Upper lobe of right lung (tissue), 1 donor: ENCODE data around the gene MAP3K6. TPM values are rescaled to one million over a fixed set of nuclear protein-coding genes. Genes with fewer than 3 reads are reported as not detected.

ENCODE experiments used
- ATAC-seq: fragments of 200-7000 bp; cut with Tn5 transposase; one replicate; pipeline ENCODE4 v1.9.1; 2020; ENCODE audit warnings: mild to moderate bottlenecking, moderate library complexity
- DNase-seq: peaks from one replicate; pipeline ENCODE4 v3.0.0-alpha.2; 2020
- H3K27ac ChIP-seq: fragments of 200-600 bp; one replicate; pipeline ENCODE4 v1.8.0; 2022
- H3K27me3 ChIP-seq: fragments of 200-600 bp; one replicate; pipeline ENCODE4 v1.8.0; 2022; ENCODE audit warnings: mild to moderate bottlenecking
- H3K36me3 ChIP-seq: fragments of 200-600 bp; one replicate; pipeline ENCODE4 v1.8.0; 2022
- H3K4me1 ChIP-seq: fragments of 200-600 bp; one replicate; pipeline ENCODE4 v1.8.0; 2022
- H3K4me3 ChIP-seq: fragments of 200-600 bp; one replicate; pipeline ENCODE4 v1.8.0; 2022; ENCODE audit warnings: mild to moderate bottlenecking
- H3K9me3 ChIP-seq: fragments of 200-600 bp; one replicate; pipeline ENCODE4 v1.8.0; 2022
- intact Hi-C: fragments of 100-400 bp; cut with DNase I; formaldehyde crosslinking; loops from one replicate; pipeline ENCODE4 v1.11.0; 2022
- total RNA-seq: library from RNA; stranded (reverse); fragmentation: NEBNext Ultra II Directional; extraction: Animal tissue kit (Norgen Biotek cat#: 25700); gene quantifications from one replicate; pipeline ENCODE4 v1.2.1, GENCODE V29; 2021
- TF ChIP-seq, protein P1 (sequence below): fragments of 200-600 bp; IDR thresholded peaks from one replicate; pipeline ENCODE4 v1.8.0; 2022; ENCODE audit warnings: antibody characterized with exemption
- donor health status: DM: no; HTN: yes; CAD: no; lungs with severe emphysema.

MAP3K6 gene
- total RNA-seq, 1 donor from 2014 or later = 144 TPM

DNA sequence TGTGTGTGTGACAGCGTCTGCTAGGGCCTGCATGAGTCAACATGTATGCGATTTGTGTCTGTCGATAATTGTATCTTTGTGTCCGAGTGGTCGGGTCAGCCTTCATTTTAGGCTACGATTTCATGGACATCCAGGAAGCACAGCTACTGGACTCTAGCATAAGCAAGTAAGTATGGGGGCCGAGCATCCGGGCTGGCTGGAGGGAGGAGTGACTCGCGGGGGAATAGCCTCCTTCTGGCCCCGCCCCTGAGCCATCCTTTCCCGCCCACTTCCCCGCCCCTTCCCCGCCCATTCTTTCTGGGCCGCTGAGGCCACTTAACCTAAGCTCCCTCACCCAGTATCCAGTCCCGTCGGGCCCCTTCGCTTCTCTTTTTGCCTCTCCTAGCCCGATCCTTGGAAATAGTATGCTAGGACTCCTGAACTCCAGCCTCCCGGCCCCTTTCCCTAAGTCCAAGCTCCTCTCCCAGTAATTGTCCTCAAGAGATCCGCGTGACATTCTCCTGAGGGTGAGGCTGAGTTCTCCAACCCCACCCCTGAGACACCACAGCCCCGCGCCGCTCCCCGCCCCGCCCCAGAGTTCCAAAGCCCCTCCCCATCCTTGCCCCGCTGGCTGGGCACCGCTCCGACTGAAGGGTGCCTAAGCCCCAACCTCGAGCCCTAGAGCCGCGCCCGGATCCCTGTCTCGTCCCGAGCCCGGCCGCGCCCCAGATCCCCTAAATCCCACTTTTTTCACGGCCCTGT, 1.2 kb downstream of the MAP3K6 start:
- TF ChIP-seq, protein P1, sequence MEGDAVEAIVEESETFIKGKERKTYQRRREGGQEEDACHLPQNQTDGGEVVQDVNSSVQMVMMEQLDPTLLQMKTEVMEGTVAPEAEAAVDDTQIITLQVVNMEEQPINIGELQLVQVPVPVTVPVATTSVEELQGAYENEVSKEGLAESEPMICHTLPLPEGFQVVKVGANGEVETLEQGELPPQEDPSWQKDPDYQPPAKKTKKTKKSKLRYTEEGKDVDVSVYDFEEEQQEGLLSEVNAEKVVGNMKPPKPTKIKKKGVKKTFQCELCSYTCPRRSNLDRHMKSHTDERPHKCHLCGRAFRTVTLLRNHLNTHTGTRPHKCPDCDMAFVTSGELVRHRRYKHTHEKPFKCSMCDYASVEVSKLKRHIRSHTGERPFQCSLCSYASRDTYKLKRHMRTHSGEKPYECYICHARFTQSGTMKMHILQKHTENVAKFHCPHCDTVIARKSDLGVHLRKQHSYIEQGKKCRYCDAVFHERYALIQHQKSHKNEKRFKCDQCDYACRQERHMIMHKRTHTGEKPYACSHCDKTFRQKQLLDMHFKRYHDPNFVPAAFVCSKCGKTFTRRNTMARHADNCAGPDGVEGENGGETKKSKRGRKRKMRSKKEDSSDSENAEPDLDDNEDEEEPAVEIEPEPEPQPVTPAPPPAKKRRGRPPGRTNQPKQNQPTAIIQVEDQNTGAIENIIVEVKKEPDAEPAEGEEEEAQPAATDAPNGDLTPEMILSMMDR = no peak
- H3K9me3 ChIP-seq = no peaks in the 10 kb centered on the region
- peaks cover 42% of the 10 kb centered on the region for H3K36me3 ChIP-seq
- peak overlapping the region; percentile 75 for H3K4me3 ChIP-seq
- DNase-seq (peak; percentile 94), ATAC-seq (peak; percentile 79)
- H3K27me3 ChIP-seq = no peaks in the 10 kb centered on the region
- peaks cover 40% of the 10 kb centered on the region for H3K4me1 ChIP-seq
- peak overlapping the region; percentile 96 for H3K27ac ChIP-seq
- intact Hi-C loops = no loop called here

DNA sequence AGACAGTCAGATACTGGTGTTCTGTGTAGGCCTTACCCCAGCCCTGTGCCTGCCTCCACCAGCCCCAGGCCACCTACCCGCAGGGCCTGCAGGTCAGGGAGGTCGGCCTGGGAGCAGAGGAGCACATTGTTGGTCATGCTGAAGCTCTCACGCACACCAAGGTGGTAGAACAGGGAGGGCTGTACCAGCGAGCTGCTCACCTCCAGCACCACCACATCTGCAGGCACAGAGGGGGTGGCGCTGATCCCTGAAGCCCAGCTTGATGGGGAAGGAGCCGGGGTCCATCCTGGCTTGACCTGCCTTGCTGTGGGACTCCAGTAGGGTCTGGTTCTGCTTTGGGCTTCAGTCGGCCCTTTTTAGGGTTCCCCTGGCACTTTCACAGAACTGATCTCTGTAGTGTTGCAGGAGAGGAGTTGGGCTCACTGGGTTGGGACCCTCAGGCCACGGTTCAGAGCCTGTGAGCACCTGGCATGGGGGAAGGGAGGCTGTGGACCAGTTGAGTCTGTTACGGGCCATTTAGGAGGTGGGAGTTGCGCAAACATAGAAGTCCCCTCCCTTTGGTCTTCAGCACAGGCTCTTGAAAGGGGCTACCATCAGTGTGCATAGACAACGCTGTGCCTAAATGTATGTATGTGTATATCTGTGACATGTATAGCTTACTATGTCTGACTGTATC, 1.9 kb downstream of the MAP3K6 start:
- Histone ChIP-seq H3K9me3 (no peaks in the 10 kb centered on the region), H3K27me3 (no peaks in the 10 kb centered on the region), H3K27ac (peak overlapping the region; percentile 96), H3K4me3 (peak overlapping the region; percentile 75), H3K36me3 (peaks cover 49% of the 10 kb centered on the region), H3K4me1 (peaks cover 40% of the 10 kb centered on the region)
- TF ChIP-seq, protein P1 = no peak
- intact Hi-C loops = no loop called here
- ATAC-seq (no peak), DNase-seq (peak; percentile 58)

DNA sequence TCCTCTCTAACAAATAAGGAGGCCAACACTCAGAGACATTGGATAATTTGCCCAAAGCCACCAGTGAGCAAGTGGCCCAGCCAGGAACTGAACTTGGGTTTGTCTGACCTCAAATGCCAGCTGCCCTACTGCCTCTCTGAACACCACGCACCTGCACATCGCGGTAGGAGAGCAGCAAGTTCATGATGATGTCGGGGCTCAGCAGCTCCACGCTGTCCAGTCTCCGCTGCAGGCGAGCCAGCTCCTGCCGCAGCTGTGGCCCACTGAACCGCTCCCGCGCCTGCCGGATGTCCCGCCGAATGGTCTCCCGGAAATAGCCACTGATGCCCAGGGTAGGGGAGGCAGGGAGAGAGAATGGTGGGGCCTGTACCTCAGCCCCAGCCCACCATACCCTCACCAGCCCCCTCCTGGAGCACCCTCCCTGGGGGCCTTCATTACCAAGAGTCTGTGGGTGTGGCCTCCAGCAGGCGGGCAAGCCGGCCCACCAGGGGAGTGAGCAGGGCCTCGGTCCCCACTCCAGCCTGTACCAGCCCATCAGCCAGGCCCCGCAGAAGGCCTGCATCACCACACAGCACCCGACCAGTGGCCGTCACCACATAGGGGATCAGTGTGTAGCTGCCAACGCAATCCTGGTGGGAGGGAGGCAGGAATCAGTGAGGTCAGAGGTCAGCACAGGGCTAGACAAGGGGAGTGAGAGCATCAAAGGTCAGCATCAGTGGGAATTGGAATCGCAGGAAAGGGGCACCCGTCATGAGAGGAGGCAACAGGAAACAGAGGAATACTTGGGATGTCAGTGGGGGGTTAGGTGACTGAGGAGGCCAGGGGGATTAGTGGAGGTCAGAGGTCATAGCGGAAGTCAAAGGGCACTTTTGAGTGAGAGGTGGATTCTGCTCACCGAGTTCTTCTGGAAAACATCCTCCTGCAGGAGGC, 2.7 kb downstream of the MAP3K6 start:
- DNase-seq (peak; percentile 61), ATAC-seq (no peak)
- intact Hi-C loops = no loop called here
- Histone ChIP-seq H3K9me3 (no peaks in the 10 kb centered on the region), H3K4me3 (peak overlapping the region; percentile 75), H3K27ac (peak overlapping the region; percentile 96), H3K36me3 (peaks cover 57% of the 10 kb centered on the region), H3K27me3 (no peaks in the 10 kb centered on the region), H3K4me1 (peaks cover 34% of the 10 kb centered on the region)
- TF ChIP-seq, protein P1 = no peak

DNA sequence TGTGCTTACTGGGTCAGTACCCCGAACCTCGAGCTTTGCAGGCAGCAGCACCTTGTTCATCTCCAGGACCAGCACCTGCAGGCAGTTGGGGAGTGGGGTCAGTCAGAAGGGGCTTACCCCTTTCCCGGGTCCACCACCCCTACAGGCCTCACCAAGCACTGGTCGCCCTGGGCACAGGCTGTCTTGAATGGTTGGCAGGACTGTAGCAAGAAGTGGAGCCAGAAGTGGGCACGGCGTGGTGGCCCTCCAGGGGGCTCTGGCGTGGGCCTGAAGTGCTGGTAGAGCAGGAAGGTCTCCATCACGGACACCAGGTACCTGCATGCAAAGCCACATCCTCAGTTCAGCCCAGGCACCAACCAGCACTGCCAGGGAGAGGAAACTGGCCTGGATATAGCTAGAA, 5.2 kb downstream of the MAP3K6 start:
- Histone ChIP-seq H3K36me3 (peaks cover 80% of the 10 kb centered on the region), H3K4me1 (peaks cover 14% of the 10 kb centered on the region), H3K27me3 (no peaks in the 10 kb centered on the region), H3K4me3 (no peak overlapping the region), H3K27ac (no peak overlapping the region), H3K9me3 (no peaks in the 10 kb centered on the region)
- no peak for ATAC-seq
- DNase-seq = no peak
- TF ChIP-seq, protein P1 = no peak
- intact Hi-C loops = no loop called here

DNA sequence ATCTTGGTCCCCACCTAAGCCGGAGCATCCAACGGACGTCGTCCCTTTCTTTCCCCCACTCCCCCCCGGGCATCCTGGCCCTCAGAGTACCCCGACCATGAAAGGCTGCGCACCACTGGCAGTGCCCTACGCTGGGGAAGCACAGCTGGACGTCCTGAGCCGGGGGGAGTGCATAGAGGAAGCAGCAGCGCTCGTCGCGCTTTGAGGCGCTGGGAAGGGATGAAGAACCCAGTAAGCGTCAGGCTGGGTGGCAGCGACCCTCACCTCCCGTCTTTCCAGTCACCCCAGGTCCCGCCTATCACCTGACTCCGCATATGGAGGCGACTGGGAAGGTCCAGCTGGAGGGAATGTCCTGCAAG, 5.7 kb downstream of the MAP3K6 start:
- Histone ChIP-seq H3K4me1 (peaks cover 14% of the 10 kb centered on the region), H3K27ac (no peak overlapping the region), H3K27me3 (no peaks in the 10 kb centered on the region), H3K9me3 (no peaks in the 10 kb centered on the region), H3K4me3 (no peak overlapping the region), H3K36me3 (peaks cover 86% of the 10 kb centered on the region)
- no peak for DNase-seq
- intact Hi-C loops = no loop called here
- TF ChIP-seq, protein P1 = no peak
- no peak for ATAC-seq
